HEK293T (cell line): ENCODE measurements around the gene MCM9.
"Not testable (repeated sequence)": the region's sequence is repeated elsewhere in the genome, so short reads cannot be mapped to it uniquely, and the experiment has no call there.

Experiments used
- CTCF ChIA-PET: fragments of 350-600 bp; formaldehyde crosslinking; extraction: SDS; loops from one replicate; lab custom pipeline; 2021; ENCODE audit warnings: antibody characterized with exemption, inconsistent platforms; lab: Yijun Ruan, JAX
- POLR2A ChIA-PET: fragments of 350-600 bp; formaldehyde crosslinking; extraction: SDS; loops from one replicate; lab custom pipeline; 2020; ENCODE audit warnings: antibody characterized with exemption, inconsistent platforms; lab: Yijun Ruan, JAX
- DNase-seq: peaks from one replicate; pipeline ENCODE4 v3.0.0; 2012; ENCODE audit warnings: mixed read lengths; ENCODE audit errors: extremely low spot score
- ARNT ChIP-seq: fragments of 450-650 bp; IDR thresholded peaks from 2 replicates; pipeline ENCODE4 v1.6.1; 2017; ENCODE audit warnings: mild to moderate bottlenecking
- BHLHE40 ChIP-seq: fragments of 450-650 bp; IDR thresholded peaks from 2 replicates; pipeline ENCODE4 v1.6.1; 2016; ENCODE audit warnings: mild to moderate bottlenecking, moderate library complexity, borderline replicate concordance
- CTBP1 ChIP-seq: fragments of 450-650 bp; IDR thresholded peaks from 2 replicates; pipeline ENCODE4 v1.6.1; 2016; ENCODE audit warnings: borderline replicate concordance
- ELF4 ChIP-seq: fragments of 450-650 bp; IDR thresholded peaks from 2 replicates; pipeline ENCODE4 v1.6.1; 2017; ENCODE audit warnings: antibody characterized with exemption
- FOXA1 ChIP-seq: fragments of 450-650 bp; IDR thresholded peaks from 2 replicates; pipeline ENCODE4 v1.6.1; 2016; ENCODE audit warnings: mild to moderate bottlenecking
- FOXK2 ChIP-seq: fragments of 450-650 bp; IDR thresholded peaks from 2 replicates; pipeline ENCODE4 v1.6.1; 2016; ENCODE audit warnings: mild to moderate bottlenecking
- FOXM1 ChIP-seq: fragments of 450-650 bp; IDR thresholded peaks from 2 replicates; pipeline ENCODE4 v1.6.1; 2017; ENCODE audit warnings: mild to moderate bottlenecking, borderline replicate concordance
- HDGF ChIP-seq: fragments of 450-650 bp; IDR thresholded peaks from 2 replicates; pipeline ENCODE4 v1.6.1; 2017; ENCODE audit warnings: antibody characterized with exemption, borderline replicate concordance
- L3MBTL2 ChIP-seq: fragments of 450-650 bp; conservative IDR thresholded peaks from 2 replicates; pipeline ENCODE4 v1.6.1; 2016; ENCODE audit warnings: mild to moderate bottlenecking
- LEF1 ChIP-seq: fragments of 450-650 bp; IDR thresholded peaks from 2 replicates; pipeline ENCODE4 v1.6.1; 2017; ENCODE audit warnings: mild to moderate bottlenecking, borderline replicate concordance
- NFRKB ChIP-seq: fragments of 450-650 bp; IDR thresholded peaks from 2 replicates; pipeline ENCODE4 v1.6.1; 2016; ENCODE audit warnings: mild to moderate bottlenecking, moderate library complexity
- SP1 ChIP-seq: fragments of 450-650 bp; IDR thresholded peaks from 2 replicates; pipeline ENCODE4 v1.6.1; 2017
- SUZ12 ChIP-seq: fragments of 450-650 bp; IDR thresholded peaks from 2 replicates; pipeline ENCODE4 v1.6.1; 2016; ENCODE audit warnings: mild to moderate bottlenecking
- TARDBP ChIP-seq: fragments of 450-650 bp; IDR thresholded peaks from 2 replicates; pipeline ENCODE4 v1.6.1; 2016
- ZNF384 ChIP-seq: fragments of 450-650 bp; IDR thresholded peaks from 2 replicates; pipeline ENCODE4 v1.6.1; 2016
- TF ChIP-seq, protein P1 (sequence below): fragments of 450-650 bp; IDR thresholded peaks from 2 replicates; pipeline ENCODE4 v1.6.1; 2016

Gene MCM9

DNA sequence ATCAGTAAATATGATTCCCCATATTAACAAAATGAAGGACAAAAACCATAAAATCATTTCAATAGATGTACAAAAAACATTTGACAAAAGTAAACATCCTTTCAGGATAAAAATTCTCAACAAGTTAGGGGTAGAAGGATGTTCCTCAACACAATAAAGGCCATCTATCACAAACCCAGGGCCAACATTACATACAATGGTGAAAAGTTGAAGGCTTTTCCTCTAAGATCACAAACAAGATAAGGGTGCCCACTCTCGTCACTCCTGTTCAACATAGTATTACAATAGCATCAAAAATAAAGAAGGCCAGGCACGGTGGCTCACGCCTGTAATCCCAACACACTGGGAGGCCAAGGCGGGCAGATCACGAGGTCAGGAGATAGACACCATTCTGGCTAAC, 63.6 kb downstream of the MCM9 start:
- TF ChIP-seq FOXM1 (no peak), FOXA1 (no peak), SUZ12 (no peak), TARDBP (no peak), ELF4 (no peak), LEF1 (no peak), ZNF384 (no peak), HDGF (no peak), BHLHE40 (no peak), NFRKB (no peak), FOXK2 (no peak), SP1 (no peak), ARNT (no peak), CTBP1 (no peak)
- TF ChIP-seq, protein P1, sequence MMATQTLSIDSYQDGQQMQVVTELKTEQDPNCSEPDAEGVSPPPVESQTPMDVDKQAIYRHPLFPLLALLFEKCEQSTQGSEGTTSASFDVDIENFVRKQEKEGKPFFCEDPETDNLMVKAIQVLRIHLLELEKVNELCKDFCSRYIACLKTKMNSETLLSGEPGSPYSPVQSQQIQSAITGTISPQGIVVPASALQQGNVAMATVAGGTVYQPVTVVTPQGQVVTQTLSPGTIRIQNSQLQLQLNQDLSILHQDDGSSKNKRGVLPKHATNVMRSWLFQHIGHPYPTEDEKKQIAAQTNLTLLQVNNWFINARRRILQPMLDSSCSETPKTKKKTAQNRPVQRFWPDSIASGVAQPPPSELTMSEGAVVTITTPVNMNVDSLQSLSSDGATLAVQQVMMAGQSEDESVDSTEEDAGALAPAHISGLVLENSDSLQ = no peak
- DNase-seq = no peak
- ChIA-PET POLR2A (no interaction called here), CTCF (no interaction called here)

DNA sequence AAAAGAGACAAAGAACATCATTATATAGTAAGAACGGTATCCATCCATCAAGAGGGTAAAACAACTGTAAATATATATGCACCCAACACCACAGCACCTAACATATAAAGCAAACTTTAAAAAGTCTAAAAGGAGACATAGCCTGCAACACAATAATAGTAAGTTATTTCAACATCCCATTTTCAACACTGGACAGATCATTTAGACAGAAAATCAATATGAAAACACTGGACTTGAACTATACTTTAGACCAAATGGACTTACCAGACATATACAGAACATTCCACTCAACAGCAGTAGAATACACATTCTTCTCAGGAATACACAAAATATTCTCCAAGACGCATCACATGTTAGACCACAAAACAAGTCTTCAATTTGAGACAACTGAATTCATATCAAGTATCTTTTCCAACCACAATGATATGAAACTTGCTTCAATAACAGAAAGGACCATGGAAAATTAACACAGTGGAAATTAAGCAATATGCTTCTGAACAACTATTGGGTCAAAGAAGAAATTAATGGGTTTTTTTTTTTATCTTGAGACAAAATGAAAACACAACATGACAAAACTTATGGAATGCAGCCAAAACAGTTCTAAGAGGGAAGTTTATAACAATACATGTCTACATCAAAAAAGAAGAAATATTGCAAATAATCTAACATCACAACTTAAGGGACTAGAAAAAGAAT, 64.9 kb downstream of the MCM9 start:
- DNase-seq = no peak
- TF ChIP-seq ZNF384 (no peak), SUZ12 (no peak), ARNT (no peak), LEF1 (no peak), NFRKB (no peak), BHLHE40 (no peak), CTBP1 (no peak), TARDBP (no peak), FOXM1 (no peak), SP1 (no peak), L3MBTL2 (no peak), FOXK2 (no peak), ELF4 (no peak), HDGF (no peak), FOXA1 (no peak)
- TF ChIP-seq, protein P1 = no peak
- POLR2A ChIA-PET = no interaction called here
- CTCF ChIA-PET = no interaction called here

DNA sequence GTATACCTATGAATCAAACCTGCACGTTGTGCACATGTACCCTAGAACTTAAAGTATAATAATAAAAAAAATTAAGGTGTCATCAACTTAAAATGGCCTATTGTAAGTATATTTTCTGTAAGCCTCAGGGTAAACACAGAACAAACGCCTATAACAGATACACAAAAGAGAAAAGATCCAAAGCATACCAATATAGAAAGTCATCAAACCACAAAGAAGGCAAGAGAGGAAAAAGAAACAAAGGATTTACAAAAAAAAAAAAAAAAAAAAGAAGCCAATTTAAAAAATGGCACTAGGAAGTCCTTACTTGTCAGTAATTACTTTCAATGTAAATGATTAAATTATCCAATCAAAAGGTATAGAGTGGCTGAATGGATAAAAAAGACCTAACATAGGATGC, 65.6 kb downstream of the MCM9 start:
- no peak for DNase-seq
- ChIA-PET POLR2A (no interaction called here), CTCF (no interaction called here)
- TF ChIP-seq FOXM1 = no peak
- no peak for TF ChIP-seq BHLHE40
- TF ChIP-seq ARNT = no peak
- TF ChIP-seq ZNF384 = no peak
- no peak for TF ChIP-seq TARDBP
- TF ChIP-seq, protein P1 = no peak
- TF ChIP-seq NFRKB = no peak
- TF ChIP-seq HDGF = no peak
- TF ChIP-seq SP1 = no peak
- no peak for TF ChIP-seq CTBP1
- no peak for TF ChIP-seq L3MBTL2
- TF ChIP-seq SUZ12 = no peak
- no peak for TF ChIP-seq FOXA1
- TF ChIP-seq FOXK2 = no peak
- TF ChIP-seq ELF4 = no peak
- no peak for TF ChIP-seq LEF1

DNA sequence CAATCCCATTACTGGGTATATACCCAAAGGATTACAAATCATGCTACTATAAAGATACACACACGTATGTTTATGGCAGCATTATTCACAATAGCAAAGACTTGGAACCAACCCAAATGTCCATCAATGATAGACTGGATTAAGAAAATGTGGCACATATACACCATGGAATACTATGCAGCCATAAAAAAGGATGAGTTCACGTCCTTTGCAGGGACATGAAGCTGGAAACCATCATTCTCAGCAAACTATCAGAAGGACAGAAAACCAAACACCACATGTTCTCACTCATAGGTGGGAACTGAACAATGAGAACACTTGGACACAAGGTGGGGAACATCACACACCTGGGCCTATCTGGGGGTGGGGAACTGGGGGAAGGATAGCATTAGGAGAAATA, 66.1 kb downstream of the MCM9 start:
- DNase-seq, CTCF ChIA-PET, POLR2A ChIA-PET: not testable (repeated sequence)

DNA sequence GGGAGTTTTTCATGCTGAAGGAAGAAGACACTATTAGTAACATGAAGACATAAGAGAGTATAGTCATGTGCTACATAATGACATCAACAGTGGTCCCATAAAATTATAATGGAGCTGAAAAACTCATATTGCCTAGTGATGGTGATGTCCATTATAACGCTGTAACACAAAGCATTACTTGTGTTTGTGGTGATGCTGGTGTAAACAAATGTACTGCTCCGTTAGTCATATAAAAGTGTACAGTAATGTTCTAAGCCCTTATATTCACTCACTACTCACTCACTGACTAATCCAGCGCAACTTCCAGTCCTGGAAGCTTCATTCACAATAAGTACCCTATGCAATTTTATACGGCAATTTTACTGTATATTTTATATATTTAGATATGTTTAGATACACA, 67.8 kb downstream of the MCM9 start:
- TF ChIP-seq ELF4 = no peak
- no peak for TF ChIP-seq FOXM1
- ChIA-PET CTCF (no interaction called here), POLR2A (no interaction called here)
- no peak for DNase-seq

DNA sequence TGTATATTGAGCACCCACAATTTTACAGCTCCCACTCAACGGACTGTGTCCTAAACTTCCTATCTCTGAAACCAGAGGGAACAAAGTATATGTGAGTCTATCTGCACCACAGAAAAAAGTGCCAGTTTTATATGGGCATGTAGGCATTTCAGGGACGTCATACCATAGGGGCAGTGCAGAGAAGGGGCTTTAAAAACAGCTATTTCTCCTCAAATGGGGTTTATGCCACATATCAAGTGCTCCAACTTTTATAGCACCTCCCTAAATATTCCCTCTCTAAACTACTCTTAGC, 69.9 kb downstream of the MCM9 start:
- ChIA-PET POLR2A (interaction anchor here (0.8 kb wide), 1 partner anchor 10 kb away, joined by 3 read pairs; no protein-coding TSS in a partner anchor), CTCF (no interaction called here)
- DNase-seq = no peak
- TF ChIP-seq LEF1 = no peak
- no peak for TF ChIP-seq FOXA1
- no peak for TF ChIP-seq TARDBP
- no peak for TF ChIP-seq ELF4
- no peak for TF ChIP-seq ARNT
- TF ChIP-seq SP1 = no peak
- TF ChIP-seq HDGF = no peak
- no peak for TF ChIP-seq FOXK2
- TF ChIP-seq FOXM1 = no peak
- no peak for TF ChIP-seq BHLHE40
- TF ChIP-seq CTBP1 = no peak
- TF ChIP-seq SUZ12 = no peak
- TF ChIP-seq ZNF384 = no peak
- TF ChIP-seq L3MBTL2 = no peak
- TF ChIP-seq, protein P1 = no peak
